IPS-18c (cell line): ENCODE results near the gene SYNE4.
"Not testable (repeated sequence)": the region's sequence is repeated elsewhere in the genome, so short reads cannot be mapped to it uniquely, and the experiment has no call there.

Source experiments
- H3K4me3 ChIP-seq: 2 replicates; pipeline ENCODE4 v1.7.0; 2013; ENCODE audit warnings: low read depth, mild to moderate bottlenecking, low read length, moderate library complexity; ENCODE audit not compliant: insufficient read depth
- H3K9me3 ChIP-seq: one replicate; pipeline ENCODE4 v1.6.1; 2013; ENCODE audit warnings: mild to moderate bottlenecking, low read length, moderate library complexity; ENCODE audit not compliant: control insufficient read depth, insufficient read depth

SYNE4 gene

DNA sequence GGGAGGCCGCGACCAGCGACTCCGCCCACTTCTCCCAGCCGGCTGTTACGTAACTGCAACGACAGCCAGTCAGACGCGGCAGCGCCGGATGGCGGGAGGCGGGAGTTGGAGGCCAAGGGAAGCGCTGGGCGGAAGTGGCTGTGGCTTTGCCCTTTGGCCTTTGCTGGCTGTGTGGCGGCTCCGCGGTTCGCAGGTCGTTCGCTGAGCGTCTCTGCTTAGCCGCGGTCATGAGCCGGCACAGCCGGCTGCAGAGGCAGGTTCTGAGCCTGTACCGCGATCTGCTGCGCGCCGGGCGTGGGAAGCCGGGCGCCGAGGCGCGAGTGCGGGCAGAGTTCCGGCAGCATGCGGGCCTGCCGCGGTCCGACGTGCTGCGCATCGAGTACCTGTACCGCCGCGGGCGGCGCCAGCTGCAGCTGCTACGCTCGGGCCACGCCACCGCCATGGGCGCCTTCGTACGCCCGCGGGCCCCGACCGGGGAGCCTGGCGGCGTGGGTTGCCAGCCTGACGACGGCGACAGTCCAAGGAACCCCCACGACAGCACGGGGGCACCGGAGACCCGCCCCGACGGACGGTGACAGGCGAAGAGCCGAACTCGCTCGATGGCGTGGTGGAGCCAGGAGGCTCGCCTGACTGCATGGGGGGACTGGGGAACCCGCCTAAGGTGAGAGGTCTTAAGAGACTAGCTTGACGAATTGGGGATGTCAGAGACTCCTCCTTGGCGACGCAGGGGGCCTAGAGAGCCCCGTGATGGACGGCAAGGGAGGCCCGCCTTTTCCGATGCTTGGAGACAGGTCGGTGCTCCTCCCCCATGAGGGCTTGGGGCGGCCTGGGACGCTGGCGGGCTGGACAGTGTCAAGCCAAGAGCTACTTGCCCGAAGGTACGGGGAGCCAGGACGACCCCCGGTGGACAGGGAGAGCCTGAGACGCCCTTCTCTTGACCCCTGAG is 13.3 kb downstream of the SYNE4 start, which contains the start of gene SDHAF1:
Gene SDHAF1 (plus strand): TSS at position 141 of the 946 bp plus-strand sequence. CDS start 87 bp downstream, at position 228.
- H3K4me3 ChIP-seq = peak within 1 kb of the TSS; percentile 98
- H3K9me3 ChIP-seq = no peaks in the 10 kb centered on the region

DNA sequence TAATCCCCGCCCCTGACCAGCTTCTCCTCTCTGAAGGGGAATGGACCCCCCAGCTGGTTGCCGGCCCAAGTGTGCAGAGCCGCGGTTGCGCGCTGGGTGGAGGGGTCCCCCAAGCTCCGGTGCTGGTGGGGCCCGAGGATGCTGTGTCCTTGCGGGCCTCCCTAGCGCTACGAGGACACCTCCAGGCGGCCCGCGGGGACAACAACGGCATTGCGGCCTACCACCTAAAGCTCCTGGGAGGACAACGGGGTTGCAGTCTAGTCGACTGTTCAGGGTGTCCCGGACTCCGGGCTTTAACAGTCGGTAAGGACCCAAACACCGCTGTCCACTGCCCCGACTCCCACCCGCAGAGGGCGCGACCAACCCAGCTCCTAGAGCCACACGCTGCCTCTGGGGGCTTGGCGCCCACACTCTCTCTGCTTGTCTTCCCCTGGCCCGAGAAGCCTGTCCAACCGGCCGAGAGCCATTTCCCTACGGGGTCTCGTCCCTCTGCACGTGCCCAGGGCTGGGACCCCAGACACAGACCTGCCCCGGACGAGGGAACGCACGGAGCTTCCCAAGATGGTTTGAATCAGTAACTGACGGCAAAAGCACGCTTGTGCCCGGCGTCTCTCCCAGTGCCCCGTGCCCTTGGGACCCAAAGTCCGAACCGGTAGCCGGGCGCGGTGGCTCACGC is 14.6 kb downstream of the SYNE4 start:
- H3K4me3 ChIP-seq = no peak overlapping the region
- H3K9me3 ChIP-seq = no peaks in the 10 kb centered on the region

DNA sequence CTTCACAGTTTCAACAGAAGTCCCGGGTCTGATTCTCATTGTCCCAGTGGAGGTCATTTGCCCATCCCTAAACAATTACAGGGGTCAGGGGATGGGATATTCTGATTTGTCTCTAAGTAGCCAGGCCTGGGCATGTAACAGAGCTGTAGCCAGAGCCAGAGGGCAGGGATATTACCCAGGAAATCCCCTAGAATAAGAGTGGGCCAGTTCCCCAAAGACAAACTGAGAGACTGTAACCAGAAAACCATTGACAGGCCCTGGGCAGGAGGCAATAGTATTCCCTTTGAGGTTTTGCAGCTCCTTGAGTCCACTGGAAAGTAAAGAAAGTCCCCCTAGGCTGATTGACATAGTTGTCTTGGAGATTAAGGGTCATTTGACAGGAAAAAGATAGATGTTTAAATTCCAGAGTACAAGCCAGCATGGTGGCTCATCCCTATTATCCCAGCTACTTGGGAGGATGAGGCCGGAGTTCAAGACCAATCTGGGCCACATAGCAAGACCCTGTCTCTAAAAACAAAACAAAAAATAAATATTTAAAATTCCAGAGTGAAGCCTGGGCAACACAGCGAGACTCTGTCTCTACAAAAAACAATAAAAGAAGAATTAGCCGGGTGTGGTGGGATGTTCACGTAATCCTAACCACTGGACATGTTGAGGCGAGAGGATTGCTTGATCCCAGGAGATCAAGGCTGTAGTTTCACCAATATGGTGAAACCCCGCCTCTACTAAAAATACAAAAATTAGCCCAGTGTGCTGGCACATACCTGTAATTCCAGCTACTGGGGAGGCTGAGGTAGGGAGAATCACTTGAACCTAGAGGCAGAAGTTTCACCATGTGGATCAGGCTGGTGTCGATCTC is 15.5 kb downstream of the SYNE4 start:
- peaks cover 2% of the 10 kb centered on the region for H3K9me3 ChIP-seq
- no peak overlapping the region for H3K4me3 ChIP-seq

DNA sequence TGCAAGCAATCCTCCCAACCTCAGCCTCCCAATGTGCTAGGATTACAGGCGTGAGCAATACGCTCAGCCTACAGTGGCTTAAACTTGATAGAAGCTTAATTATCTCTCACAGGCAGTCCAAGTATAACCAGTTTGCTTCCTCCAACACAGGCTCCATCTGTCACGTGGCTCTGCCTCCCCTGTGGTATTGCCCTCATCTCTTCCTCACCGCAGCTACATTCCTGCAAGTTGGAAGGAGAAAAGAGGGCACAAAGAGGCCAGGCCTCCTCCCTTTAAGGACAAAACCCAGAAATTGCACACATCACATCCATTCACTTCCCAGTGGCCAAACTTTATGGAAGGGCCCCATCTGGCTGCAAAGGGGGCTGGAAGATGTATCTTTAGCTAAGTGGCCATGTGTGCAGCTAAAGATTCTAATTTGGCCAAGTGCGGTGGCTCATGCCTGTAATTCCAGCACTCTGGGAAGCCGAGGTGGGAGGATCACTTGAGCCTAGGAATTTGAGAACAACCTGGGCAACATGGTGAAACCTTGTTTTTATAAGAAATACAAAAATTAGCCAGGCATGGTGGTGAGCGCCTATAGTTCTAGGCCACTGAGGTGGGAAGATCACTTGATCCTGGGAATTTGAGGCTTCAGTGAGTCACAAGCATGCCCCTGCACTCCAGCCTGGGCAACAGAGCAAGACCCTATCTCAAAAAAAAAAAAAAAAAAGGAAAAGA is 16.7 kb downstream of the SYNE4 start:
- Histone ChIP-seq H3K9me3 (peaks cover 2% of the 10 kb centered on the region), H3K4me3 (no peak overlapping the region)

GRCh38 chr19:35990771-35991730 is 17.6 kb downstream of the SYNE4 start:
- Histone ChIP-seq H3K4me3 (no peak overlapping the region), H3K9me3 (peaks cover 2% of the 10 kb centered on the region)

- Histone ChIP-seq H3K4me3 (no peak overlapping the region), H3K9me3 (peaks cover 2% of the 10 kb centered on the region)
These were observed 18.5 kb downstream of the SYNE4 start for GRCh38 chr19:35990156-35990555.

GRCh38 chr19:35988824-35989223 is 19.8 kb downstream of the SYNE4 start:
- no peak overlapping the region for H3K4me3 ChIP-seq
- H3K9me3 ChIP-seq = peaks cover 2% of the 10 kb centered on the region

- H3K4me3 ChIP-seq = peak overlapping the region; percentile 56; the same call in 1 of the 2 replicates
- H3K9me3 ChIP-seq = peaks cover 2% of the 10 kb centered on the region
These were observed 21.1 kb downstream of the SYNE4 start for GRCh38 chr19:35987571-35987896.

GRCh38 chr19:35986664-35987570 is 21.7 kb downstream of the SYNE4 start:
- Histone ChIP-seq H3K4me3 (peak overlapping the region; percentile 56), H3K9me3 (peaks cover 2% of the 10 kb centered on the region)

- H3K9me3 ChIP-seq = peaks cover 2% of the 10 kb centered on the region
- H3K4me3 ChIP-seq = no peak overlapping the region
These were observed 22.5 kb downstream of the SYNE4 start for GRCh38 chr19:35986111-35986510.

GRCh38 chr19:35983177-35983576 is 25.4 kb downstream of the SYNE4 start:
- Histone ChIP-seq H3K4me3 (no peak overlapping the region), H3K9me3 (no peaks in the 10 kb centered on the region)

DNA sequence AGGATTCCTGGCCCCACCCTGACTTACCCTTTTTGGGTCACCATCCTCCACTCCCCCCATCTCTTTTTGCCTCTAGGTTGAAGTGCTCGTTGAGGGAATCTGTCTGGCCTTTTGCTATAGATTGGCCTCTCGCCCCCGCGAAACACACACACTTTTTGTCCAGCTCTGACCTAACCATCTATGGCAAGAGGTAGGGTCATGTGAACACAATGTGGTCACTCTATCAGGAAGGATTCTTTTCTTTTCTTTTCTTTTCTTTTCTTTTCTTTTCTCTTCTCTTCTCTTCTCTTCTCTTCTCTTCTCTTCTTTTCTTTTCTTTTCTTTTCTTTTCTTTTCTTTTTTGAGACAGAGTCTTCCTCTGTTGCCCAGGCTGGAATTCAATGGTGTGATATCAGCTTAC is 27.6 kb downstream of the SYNE4 start:
- H3K9me3 ChIP-seq, H3K4me3 ChIP-seq: not testable (repeated sequence)

DNA sequence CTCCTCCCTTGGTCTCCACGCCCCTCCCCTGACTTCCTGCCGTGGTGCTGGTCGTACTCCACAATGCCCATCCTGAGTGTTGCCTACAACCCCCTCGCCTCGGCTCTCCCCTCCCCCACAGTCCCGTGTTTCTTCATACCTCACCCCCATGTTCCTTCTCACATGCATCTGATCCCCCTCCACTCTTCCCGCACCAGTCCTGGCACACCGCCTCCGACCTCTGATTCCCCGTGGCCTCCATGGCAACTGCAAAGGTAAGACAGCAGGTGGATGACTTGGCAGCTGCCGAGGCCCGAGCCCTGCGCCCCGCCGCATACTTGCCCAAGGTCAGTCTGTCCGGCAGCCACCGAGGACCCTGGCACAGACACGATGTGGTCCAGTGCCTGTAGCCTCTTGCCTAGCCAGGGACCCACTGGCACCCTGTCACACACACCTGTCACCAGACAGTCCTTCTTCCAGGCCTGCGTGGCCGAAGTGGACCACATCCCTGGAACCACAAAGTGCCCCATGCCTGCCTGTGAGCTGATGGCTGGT is 29.7 kb downstream of the SYNE4 start:
- no peak overlapping the region for H3K4me3 ChIP-seq
- no peaks in the 10 kb centered on the region for H3K9me3 ChIP-seq

- Histone ChIP-seq H3K4me3 (no peak overlapping the region), H3K9me3 (no peaks in the 10 kb centered on the region)
These were observed 30.3 kb downstream of the SYNE4 start for GRCh38 chr19:35978271-35978670.
